PC-3 (cell line): ENCODE results near the gene HIPK3. TPM values are rescaled to one million over a fixed set of nuclear protein-coding genes. Genes with fewer than 3 reads are reported as not detected.

Experiments used
- ATAC-seq: fragments of 200-7000 bp; cut with Tn5 transposase; 2 replicates; pipeline ENCODE4 v1.9.1; 2020; ENCODE audit warnings: mild to moderate bottlenecking, moderate library complexity
- BruUV-seq: library from RNA; stranded (reverse); fragments of 400-500 nt; replicated peaks from 2 replicates; lab custom pipeline; 2021; lab: Mats Ljungman, UMichigan
- CTCF ChIA-PET: fragments of 300-600 bp; sonication (Branson Sonifier 250); formaldehyde crosslinking; loops from one replicate; lab custom pipeline; 2022; ENCODE audit warnings: antibody characterized with exemption; lab: Charles Lee
- POLR2A ChIA-PET: fragments of 300-600 bp; sonication (Branson Sonifier 250); formaldehyde crosslinking; loops from one replicate; lab custom pipeline; 2022; ENCODE audit warnings: antibody characterized with exemption; ENCODE audit not compliant: unreplicated experiment; lab: Charles Lee
- DNase-seq: peaks from one replicate; pipeline ENCODE4 v3.0.0-alpha.2; 2015
- H2AFZ ChIP-seq: fragments of 300-600 bp; sonication (generic); 2 replicates; pipeline ENCODE4 v1.6.0; 2016; ENCODE audit warnings: antibody characterized with exemption, low read length
- H3F3A ChIP-seq: fragments of 300-600 bp; sonication (generic); one replicate; pipeline ENCODE4 v1.6.0; 2017; ENCODE audit warnings: antibody characterized with exemption, low read length, control low read depth, mild to moderate bottlenecking; ENCODE audit not compliant: unreplicated experiment
- H3K27ac ChIP-seq: fragments of 300-600 bp; sonication (generic); 2 replicates; pipeline ENCODE4 v1.5.1; 2016; ENCODE audit warnings: mild to moderate bottlenecking, low read length
- H3K27me3 ChIP-seq: fragments of 300-600 bp; sonication (generic); 2 replicates; pipeline ENCODE4 v1.6.1; 2016; ENCODE audit warnings: low read length, mixed read lengths
- H3K36me3 ChIP-seq: fragments of 300-600 bp; sonication (generic); 2 replicates; pipeline ENCODE4 v1.6.1; 2016; ENCODE audit warnings: low read depth, mixed run types, low read length, mixed read lengths
- H3K4me1 ChIP-seq: fragments of 300-600 bp; sonication (generic); 2 replicates; pipeline ENCODE4 v1.5.1; 2016; ENCODE audit warnings: low read length; ENCODE audit not compliant: insufficient read depth
- H3K4me2 ChIP-seq: fragments of 300-600 bp; sonication (generic); 2 replicates; pipeline ENCODE4 v1.6.0; 2016; ENCODE audit warnings: low read length
- H3K4me3 ChIP-seq: fragments of 300-600 bp; sonication (generic); 2 replicates; pipeline ENCODE4 v1.5.1; 2016; ENCODE audit warnings: mild to moderate bottlenecking, low read length, mixed read lengths
- H3K79me2 ChIP-seq: fragments of 300-600 bp; sonication (generic); 2 replicates; pipeline ENCODE4 v1.6.1; 2017; ENCODE audit warnings: low read length, mixed read lengths
- H3K9ac ChIP-seq: fragments of 300-600 bp; sonication (generic); 2 replicates; pipeline ENCODE4 v1.6.0; 2016; ENCODE audit warnings: mild to moderate bottlenecking, low read length
- H3K9me2 ChIP-seq: fragments of 300-600 bp; sonication (generic); replicated peaks from 2 replicates; pipeline ENCODE4 v1.6.1; 2016; ENCODE audit warnings: mixed run types, low read length, mixed read lengths
- H3K9me3 ChIP-seq: fragments of 300-600 bp; sonication (generic); 2 replicates; pipeline ENCODE4 v1.6.1; 2016; ENCODE audit warnings: low read length, mixed read lengths
- H4K20me1 ChIP-seq: fragments of 300-600 bp; sonication (generic); 2 replicates; pipeline ENCODE4 v1.6.1; 2016; ENCODE audit warnings: low read length, mixed read lengths
- CTCF ChIP-seq: fragments of 300-600 bp; sonication (generic); conservative IDR thresholded peaks from 2 replicates; pipeline ENCODE4 v1.5.1; 2017; ENCODE audit warnings: antibody characterized with exemption, low read depth, mild to moderate bottlenecking, low read length
- EZH2 ChIP-seq: fragments of 300-600 bp; sonication (generic); IDR thresholded peaks from one replicate; pipeline ENCODE4 v1.6.1; 2017; ENCODE audit warnings: antibody characterized with exemption, mild to moderate bottlenecking, low read length; ENCODE audit not compliant: unreplicated experiment
- EZH2phosphoT487 ChIP-seq: fragments of 300-600 bp; sonication (generic); IDR thresholded peaks from 2 replicates; pipeline ENCODE4 v1.6.1; 2018; ENCODE audit warnings: mild to moderate bottlenecking, antibody characterized with exemption, low read length, borderline replicate concordance
- intact Hi-C: fragments of 100-400 bp; cut with micrococcal nuclease; formaldehyde crosslinking; loops from 2 replicates; pipeline ENCODE4 v1.9.0; 2023
- total RNA-seq: library from RNA; depleted of rRNA; stranded (reverse); fragments of >200 nt; gene quantifications from 2 replicates; pipeline ENCODE4 v1.2.3, GENCODE V29; 2014

The HIPK3 gene
- total RNA-seq, 1 experiment from 2014 or later, result 19.4 TPM

- no peaks in the 10 kb centered on the region for H3K36me3 ChIP-seq
- intact Hi-C loops, result no loop called here
- H3K9me3 ChIP-seq, result no peaks in the 10 kb centered on the region
- ChIA-PET CTCF (no interaction called here), POLR2A (no interaction called here)
- no peaks in the 10 kb centered on the region for H3F3A ChIP-seq
- no peaks in the 10 kb centered on the region for H3K79me2 ChIP-seq
- H4K20me1 ChIP-seq, result no peaks in the 10 kb centered on the region
- DNase-seq (no peak), ATAC-seq (no peak)
- H3K4me3 ChIP-seq, result no peak overlapping the region
- no peaks in the 10 kb centered on the region for H3K9me2 ChIP-seq
- H3K9ac ChIP-seq, result no peak overlapping the region
- H2AFZ ChIP-seq, result no peak overlapping the region
- TF ChIP-seq CTCF, result no peak
- H3K4me2 ChIP-seq, result no peak overlapping the region
- BruUV-seq, result no TSS peak
- no peaks in the 10 kb centered on the region for H3K4me1 ChIP-seq
- no peak overlapping the region for H3K27ac ChIP-seq
- H3K27me3 ChIP-seq, result no peaks in the 10 kb centered on the region
Observed at GRCh38 chr11:33222052-33222750, 35.0 kb upstream of the HIPK3 start.

GRCh38 chr11:33225371-33225770 is 31.8 kb upstream of the HIPK3 start:
- intact Hi-C loops, result no loop called here
- Histone ChIP-seq H4K20me1 (no peaks in the 10 kb centered on the region), H3K36me3 (no peaks in the 10 kb centered on the region), H3F3A (no peaks in the 10 kb centered on the region), H3K9me2 (no peaks in the 10 kb centered on the region), H3K9me3 (no peaks in the 10 kb centered on the region), H3K27ac (no peak overlapping the region), H3K9ac (no peak overlapping the region), H3K27me3 (no peaks in the 10 kb centered on the region), H3K4me2 (no peak overlapping the region), H3K4me1 (no peaks in the 10 kb centered on the region), H3K4me3 (no peak overlapping the region), H2AFZ (no peak overlapping the region), H3K79me2 (no peaks in the 10 kb centered on the region)
- no peak for DNase-seq
- ChIA-PET CTCF (interaction anchor here (0.6 kb wide), 1 partner anchor 17 kb away, joined by 3 read pairs; no protein-coding TSS in a partner anchor), POLR2A (no interaction called here)
- no peak for ATAC-seq
- BruUV-seq, result no TSS peak
- TF ChIP-seq EZH2phosphoT487 (no peak), CTCF (no peak), EZH2 (no peak)

- ATAC-seq (no peak), DNase-seq (peak; percentile 3)
- Histone ChIP-seq H3K27me3 (no peaks in the 10 kb centered on the region), H3K36me3 (no peaks in the 10 kb centered on the region), H3K9ac (no peak overlapping the region), H3K9me2 (no peaks in the 10 kb centered on the region), H3K4me1 (no peaks in the 10 kb centered on the region), H3F3A (no peaks in the 10 kb centered on the region), H3K27ac (no peak overlapping the region), H3K4me3 (no peak overlapping the region), H3K9me3 (no peaks in the 10 kb centered on the region), H2AFZ (no peak overlapping the region), H3K79me2 (no peaks in the 10 kb centered on the region), H3K4me2 (no peak overlapping the region), H4K20me1 (no peaks in the 10 kb centered on the region)
- ChIA-PET POLR2A (no interaction called here), CTCF (no interaction called here)
- intact Hi-C loops, result no loop called here
- BruUV-seq, result no TSS peak
- no peak for TF ChIP-seq CTCF
- no peak for TF ChIP-seq EZH2
- no peak for TF ChIP-seq EZH2phosphoT487
Observed at GRCh38 chr11:33227578-33228261, 29.5 kb upstream of the HIPK3 start.
